ENCODE data around the gene ZFYVE26.
A peak's percentile ranks its signal among the peaks of the same experiment; 100 is the strongest.
"Not testable (repeated sequence)": the region's sequence is repeated elsewhere in the genome, so short reads cannot be mapped to it uniquely, and the experiment has no call there.

The ZFYVE26 gene

DNA sequence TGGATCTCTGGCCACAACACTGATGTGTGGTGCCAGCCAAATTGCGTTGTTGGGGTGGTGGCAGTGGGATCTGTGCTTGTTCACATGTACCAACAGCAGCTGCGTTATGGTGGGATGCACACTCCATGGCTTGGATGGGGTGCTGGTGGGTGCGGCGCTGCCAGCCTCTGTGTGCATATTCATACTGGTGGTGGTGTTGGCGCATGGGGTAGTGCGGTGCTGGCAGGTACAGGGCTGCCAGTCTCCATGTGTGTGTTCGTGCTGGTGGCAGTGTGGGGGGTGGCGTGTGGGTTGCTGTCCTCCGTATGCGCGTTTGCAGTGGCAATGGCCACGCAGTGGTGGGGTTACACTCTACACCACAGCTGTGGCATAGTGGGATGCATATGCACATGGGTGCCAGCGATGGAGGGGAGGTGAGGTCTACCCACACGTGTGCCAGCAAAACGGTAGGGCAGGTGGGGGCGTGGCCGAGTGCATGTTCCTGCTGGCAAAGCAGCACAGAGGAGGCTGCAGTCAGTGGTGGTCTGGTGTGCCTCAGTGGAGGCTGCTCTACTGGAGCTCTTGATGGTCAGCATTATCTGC is 29.7 kb upstream of the ZFYVE26 start:
- Histone ChIP-seq H3K27ac (ENCODE audit: low read length) (no peak overlapping the region), H3K4me3 (ENCODE audit: low read length) (no peak overlapping the region), H3K27me3 (ENCODE audit: control insufficient read depth, insufficient read depth, low read length) (no peaks in the 10 kb centered on the region), H3K36me3 (ENCODE audit: control insufficient read depth, insufficient read depth, low read length) (no peaks in the 10 kb centered on the region), H3K4me1 (ENCODE audit: control insufficient read depth, insufficient read depth, low read length) (no peaks in the 10 kb centered on the region), H3K9me3 (ENCODE audit: control insufficient read depth, insufficient read depth, low read length) (no peaks in the 10 kb centered on the region)
- DNase-seq (ENCODE audit: low read depth, low spot score) = no peak
- WGBS (ENCODE audit: insufficient coverage, insufficient read length) = no CpG with 5 or more reads among the region's 17 CpGs

- Histone ChIP-seq H3K27ac (ENCODE audit: low read length) (no peak overlapping the region), H3K4me3 (ENCODE audit: low read length) (no peak overlapping the region), H3K27me3 (ENCODE audit: control insufficient read depth, insufficient read depth, low read length) (no peaks in the 10 kb centered on the region), H3K9me3 (ENCODE audit: control insufficient read depth, insufficient read depth, low read length) (no peaks in the 10 kb centered on the region), H3K4me1 (ENCODE audit: control insufficient read depth, insufficient read depth, low read length) (no peaks in the 10 kb centered on the region), H3K36me3 (ENCODE audit: control insufficient read depth, insufficient read depth, low read length) (no peaks in the 10 kb centered on the region; the same call in 1 of the 2 replicates)
- WGBS (ENCODE audit: insufficient coverage, insufficient read length) = no CpG with 5 or more reads among the region's 2 CpGs
- peak; percentile 18 for DNase-seq (ENCODE audit: low read depth, low spot score)
Observed at GRCh38 chr14:67837011-67837624, 20.7 kb upstream of the ZFYVE26 start.

- no peak overlapping the region for H3K27ac ChIP-seq (ENCODE audit: low read length)
- DNase-seq (ENCODE audit: low read depth, low spot score) = no peak
- H3K36me3 ChIP-seq (ENCODE audit: control insufficient read depth, insufficient read depth, low read length) = no peaks in the 10 kb centered on the region; the same call in 1 of the 2 replicates
- no peaks in the 10 kb centered on the region for H3K4me1 ChIP-seq (ENCODE audit: control insufficient read depth, insufficient read depth, low read length)
- H3K4me3 ChIP-seq (ENCODE audit: low read length) = no peak overlapping the region
- H3K27me3 ChIP-seq (ENCODE audit: control insufficient read depth, insufficient read depth, low read length) = no peaks in the 10 kb centered on the region
- H3K9me3 ChIP-seq (ENCODE audit: control insufficient read depth, insufficient read depth, low read length) = no peaks in the 10 kb centered on the region
Observed at GRCh38 chr14:67835596-67835995, 19.2 kb upstream of the ZFYVE26 start.

DNA sequence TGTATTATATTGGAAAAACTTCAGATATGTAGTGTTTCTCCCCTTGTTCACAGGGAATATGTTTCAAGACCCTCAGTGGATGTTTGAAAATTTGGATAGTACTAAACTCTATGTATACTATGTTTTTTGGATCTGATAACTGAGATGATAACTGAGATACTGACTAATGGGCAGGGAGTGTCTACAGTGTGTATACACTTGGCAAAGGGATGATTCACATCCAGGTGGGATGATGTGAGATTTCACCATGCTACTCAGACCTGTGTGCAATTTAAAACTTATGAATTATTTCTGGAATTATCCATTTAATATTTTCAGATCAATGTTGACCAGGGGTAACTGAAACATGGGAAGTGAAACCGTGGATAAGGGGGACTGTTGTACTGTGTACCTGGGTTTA is 17.0 kb upstream of the ZFYVE26 start:
- DNase-seq (ENCODE audit: low read depth, low spot score) = no peak
- Histone ChIP-seq H3K9me3 (ENCODE audit: control insufficient read depth, insufficient read depth, low read length) (no peaks in the 10 kb centered on the region), H3K27me3 (ENCODE audit: control insufficient read depth, insufficient read depth, low read length) (no peaks in the 10 kb centered on the region), H3K4me3 (ENCODE audit: low read length) (no peak overlapping the region), H3K36me3 (ENCODE audit: control insufficient read depth, insufficient read depth, low read length) (no peaks in the 10 kb centered on the region; the same call in 1 of the 2 replicates), H3K27ac (ENCODE audit: low read length) (no peak overlapping the region), H3K4me1 (ENCODE audit: control insufficient read depth, insufficient read depth, low read length) (no peaks in the 10 kb centered on the region)
- no CpG with 5 or more reads among the region's 1 CpG for WGBS (ENCODE audit: insufficient coverage, insufficient read length)

DNA sequence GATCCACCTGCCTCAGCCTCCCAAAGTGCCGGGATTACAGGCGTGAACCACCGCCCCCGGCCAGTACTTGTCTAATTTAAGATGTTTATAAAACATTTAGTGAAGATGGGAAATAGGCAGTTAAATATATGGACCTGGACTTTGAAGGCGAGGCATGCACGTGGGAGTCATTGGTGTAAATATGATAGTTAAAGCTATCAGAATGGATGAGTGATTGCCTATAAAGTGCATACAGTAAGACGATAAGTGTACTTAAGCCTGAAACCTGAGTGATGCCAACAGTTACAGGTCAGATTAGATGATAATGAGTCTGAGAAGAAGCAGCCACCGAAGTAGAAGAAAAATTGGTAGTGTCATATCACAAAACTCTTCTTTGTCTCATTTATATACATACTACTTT is 14.7 kb upstream of the ZFYVE26 start:
- Histone ChIP-seq H3K27me3 (ENCODE audit: control insufficient read depth, insufficient read depth, low read length) (no peaks in the 10 kb centered on the region), H3K27ac (ENCODE audit: low read length) (no peak overlapping the region), H3K4me1 (ENCODE audit: control insufficient read depth, insufficient read depth, low read length) (no peaks in the 10 kb centered on the region), H3K9me3 (ENCODE audit: control insufficient read depth, insufficient read depth, low read length) (no peaks in the 10 kb centered on the region), H3K36me3 (ENCODE audit: control insufficient read depth, insufficient read depth, low read length) (no peaks in the 10 kb centered on the region; the same call in 1 of the 2 replicates), H3K4me3 (ENCODE audit: low read length) (no peak overlapping the region)
- DNase-seq (ENCODE audit: low read depth, low spot score) = no peak
- WGBS (ENCODE audit: insufficient coverage, insufficient read length) = no CpG with 5 or more reads among the region's 8 CpGs

DNA sequence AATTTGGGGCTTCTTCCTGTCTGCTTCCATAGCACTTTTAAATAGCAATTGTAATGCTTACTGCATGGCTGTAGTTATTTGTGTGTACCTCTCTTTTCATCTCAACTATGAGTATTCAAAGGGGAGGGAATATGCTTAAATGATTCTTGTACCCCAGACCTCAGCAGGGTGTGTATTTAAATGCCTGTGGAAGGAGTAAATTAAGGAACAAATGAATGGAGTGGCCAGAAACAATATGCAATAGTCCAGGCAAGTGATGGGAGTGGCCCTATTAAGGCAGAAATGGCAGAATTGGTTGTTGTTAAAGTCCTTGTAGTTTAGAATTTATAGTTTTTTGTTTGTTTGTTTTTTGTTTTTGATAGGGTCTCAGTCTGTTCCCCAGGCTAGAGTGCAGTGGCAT is 4.7 kb upstream of the ZFYVE26 start:
- no peak for DNase-seq (ENCODE audit: low read depth, low spot score)
- H3K4me3 ChIP-seq (ENCODE audit: low read length) = no peak overlapping the region
- H3K4me1 ChIP-seq (ENCODE audit: control insufficient read depth, insufficient read depth, low read length) = peaks cover 2% of the 10 kb centered on the region; the same call in 1 of the 2 replicates
- no peaks in the 10 kb centered on the region for H3K27me3 ChIP-seq (ENCODE audit: control insufficient read depth, insufficient read depth, low read length)
- no peak overlapping the region for H3K27ac ChIP-seq (ENCODE audit: low read length)
- H3K36me3 ChIP-seq (ENCODE audit: control insufficient read depth, insufficient read depth, low read length) = no peaks in the 10 kb centered on the region
- H3K9me3 ChIP-seq (ENCODE audit: control insufficient read depth, insufficient read depth, low read length) = no peaks in the 10 kb centered on the region

DNA sequence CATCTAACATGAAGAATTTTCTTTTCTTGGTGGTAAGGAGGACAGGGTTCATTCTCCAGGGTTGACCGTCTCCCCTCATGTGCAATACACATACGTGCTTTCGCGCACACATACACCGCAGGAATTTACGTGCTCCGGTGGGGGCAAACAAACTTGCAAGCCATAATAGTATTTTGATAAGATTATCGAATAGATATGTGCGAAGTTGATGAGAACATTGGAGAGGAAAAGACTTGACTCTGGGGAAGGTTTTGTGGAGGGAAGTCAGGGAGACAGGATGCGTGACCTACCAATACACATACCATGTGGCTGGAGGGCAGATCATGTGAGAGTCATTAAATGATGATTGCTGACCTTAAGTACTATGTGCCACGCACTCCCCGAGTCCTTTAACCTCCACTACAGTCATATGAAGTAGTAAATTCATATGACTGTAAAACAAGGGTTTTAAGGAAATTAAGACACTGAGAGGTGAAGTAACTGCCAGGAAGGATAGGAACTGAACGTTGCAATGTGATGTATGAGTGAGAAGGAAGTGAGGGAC is 4.1 kb upstream of the ZFYVE26 start:
- no peak for DNase-seq (ENCODE audit: low read depth, low spot score)
- Histone ChIP-seq H3K9me3 (ENCODE audit: control insufficient read depth, insufficient read depth, low read length) (no peaks in the 10 kb centered on the region), H3K36me3 (ENCODE audit: control insufficient read depth, insufficient read depth, low read length) (no peaks in the 10 kb centered on the region), H3K4me1 (ENCODE audit: control insufficient read depth, insufficient read depth, low read length) (peaks cover 2% of the 10 kb centered on the region; the same call in 1 of the 2 replicates), H3K4me3 (ENCODE audit: low read length) (no peak overlapping the region; the same call in 1 of the 2 replicates), H3K27ac (ENCODE audit: low read length) (no peak overlapping the region), H3K27me3 (ENCODE audit: control insufficient read depth, insufficient read depth, low read length) (no peaks in the 10 kb centered on the region)
- WGBS (ENCODE audit: insufficient coverage, insufficient read length) = 100% methylated on average over 2 of the region's 13 CpGs

- Histone ChIP-seq H3K4me1 (ENCODE audit: control insufficient read depth, insufficient read depth, low read length) (peaks cover 2% of the 10 kb centered on the region; the same call in 1 of the 2 replicates), H3K27me3 (ENCODE audit: control insufficient read depth, insufficient read depth, low read length) (no peaks in the 10 kb centered on the region), H3K36me3 (ENCODE audit: control insufficient read depth, insufficient read depth, low read length) (no peaks in the 10 kb centered on the region), H3K9me3 (ENCODE audit: control insufficient read depth, insufficient read depth, low read length) (no peaks in the 10 kb centered on the region), H3K27ac (ENCODE audit: low read length) (no peak within 1 kb of the TSS), H3K4me3 (ENCODE audit: low read length) (peak within 1 kb of the TSS; percentile 88; the same call in 1 of the 2 replicates)
- WGBS (ENCODE audit: insufficient coverage, insufficient read length) = no CpG with 5 or more reads among the region's 30 CpGs
- DNase-seq (ENCODE audit: low read depth, low spot score) = peak; percentile 50
Observed at GRCh38 chr14:67819563-67820421, 3.4 kb upstream of the ZFYVE26 start, which contains the start of gene RAD51B. Gene RAD51B (plus strand): TSS chr14:67819779.

- H3K4me1 ChIP-seq (ENCODE audit: control insufficient read depth, insufficient read depth, low read length); H3K9me3 ChIP-seq (ENCODE audit: control insufficient read depth, insufficient read depth, low read length); H3K36me3 ChIP-seq (ENCODE audit: control insufficient read depth, insufficient read depth, low read length); DNase-seq (ENCODE audit: low read depth, low spot score); H3K27me3 ChIP-seq (ENCODE audit: control insufficient read depth, insufficient read depth, low read length); H3K27ac ChIP-seq (ENCODE audit: low read length); H3K4me3 ChIP-seq (ENCODE audit: low read length): not testable (repeated sequence)
- WGBS (ENCODE audit: insufficient coverage, insufficient read length) = no CpG with 5 or more reads among the region's 6 CpGs
Observed at GRCh38 chr14:67818476-67818875, 2.1 kb upstream of the ZFYVE26 start.

- Histone ChIP-seq H3K27me3 (ENCODE audit: control insufficient read depth, insufficient read depth, low read length) (no peaks in the 10 kb centered on the region), H3K9me3 (ENCODE audit: control insufficient read depth, insufficient read depth, low read length) (no peaks in the 10 kb centered on the region), H3K4me1 (ENCODE audit: control insufficient read depth, insufficient read depth, low read length) (peaks cover 2% of the 10 kb centered on the region; the same call in 1 of the 2 replicates), H3K36me3 (ENCODE audit: control insufficient read depth, insufficient read depth, low read length) (no peaks in the 10 kb centered on the region), H3K27ac (ENCODE audit: low read length) (no peak overlapping the region), H3K4me3 (ENCODE audit: low read length) (no peak overlapping the region)
- WGBS (ENCODE audit: insufficient coverage, insufficient read length) = no CpG with 5 or more reads among the region's 14 CpGs
- no peak for DNase-seq (ENCODE audit: low read depth, low spot score)
Observed at GRCh38 chr14:67817750-67818438, 1.5 kb upstream of the ZFYVE26 start.
